Forelimb muscle (tissue), 1 donor: Measurements from ENCODE around the gene NUP62. TPM values are rescaled to one million over a fixed set of nuclear protein-coding genes. Genes with fewer than 3 reads are reported as not detected.
"Not testable (repeated sequence)": the region's sequence is repeated elsewhere in the genome, so short reads cannot be mapped to it uniquely, and the experiment has no call there.

Experiments used
- DNase-seq: peaks from one replicate; pipeline ENCODE4 v3.0.0-alpha.2; 2013; ENCODE audit warnings: low read depth
- polyA plus RNA-seq: library from polyadenylated mRNA; unstranded; fragments of 120-200 nt; gene quantifications from one replicate; pipeline ENCODE4 v1.2.1, GENCODE V29; 2013; ENCODE audit not compliant: insufficient read length

Gene NUP62
- polyA plus RNA-seq, result 52.7 TPM

- peak; percentile 80 for DNase-seq
Measured at GRCh38 chr19:49929121-49929610, at the start of gene NUP62, which contains the start of gene ATF5. NUP62 (minus strand) TSS chr19:49929504; CDS start chr19:49909807, 19,697 bp downstream. ATF5 (plus strand) TSS chr19:49929205; CDS start chr19:49930851, 1,646 bp downstream.

- DNase-seq, result no peak
Measured at GRCh38 chr19:49978324-49978723, 49.0 kb upstream of the NUP62 start.

- no peak for DNase-seq
Measured at GRCh38 chr19:49977881-49978280, 48.6 kb upstream of the NUP62 start.

- DNase-seq, result no peak
Measured at GRCh38 chr19:49977076-49977475, 47.8 kb upstream of the NUP62 start.

- no peak for DNase-seq
Measured at GRCh38 chr19:49976496-49976895, 47.2 kb upstream of the NUP62 start.

GRCh38 chr19:49975051-49975450, 45.7 kb upstream of the NUP62 start:
- no peak for DNase-seq

GRCh38 chr19:49973987-49974386, 44.7 kb upstream of the NUP62 start:
- no peak for DNase-seq

- DNase-seq, result no peak
Measured at GRCh38 chr19:49972841-49973240, 43.5 kb upstream of the NUP62 start.

- no peak for DNase-seq
Measured at GRCh38 chr19:49971991-49972411, 42.7 kb upstream of the NUP62 start.

GRCh38 chr19:49969355-49969754, 40.1 kb upstream of the NUP62 start:
- DNase-seq, result not testable (repeated sequence)

GRCh38 chr19:49968279-49968922, 39.1 kb upstream of the NUP62 start:
- DNase-seq, result no peak

- DNase-seq, result not testable (repeated sequence)
Measured at GRCh38 chr19:49960980-49961379, 31.7 kb upstream of the NUP62 start, which contains the start of gene SIGLEC11. SIGLEC11 (minus strand) TSS chr19:49961172; CDS start chr19:49961081, 91 bp downstream.

- not testable (repeated sequence) for DNase-seq
Measured at GRCh38 chr19:49959892-49960291, 30.6 kb upstream of the NUP62 start.

- not testable (repeated sequence) for DNase-seq
Measured at GRCh38 chr19:49958596-49958995, 29.3 kb upstream of the NUP62 start.

- not testable (repeated sequence) for DNase-seq
Measured at GRCh38 chr19:49958144-49958543, 28.8 kb upstream of the NUP62 start.

GRCh38 chr19:49957262-49957915, 28.1 kb upstream of the NUP62 start:
- no peak for DNase-seq

- no peak for DNase-seq
Measured at GRCh38 chr19:49956115-49956495, 26.8 kb upstream of the NUP62 start.

GRCh38 chr19:49954933-49955332, 25.6 kb upstream of the NUP62 start:
- DNase-seq, result no peak

GRCh38 chr19:49954092-49954829, 25.0 kb upstream of the NUP62 start:
- no peak for DNase-seq

- no peak for DNase-seq
Measured at GRCh38 chr19:49953416-49953815, 24.1 kb upstream of the NUP62 start.

GRCh38 chr19:49952906-49953305, 23.6 kb upstream of the NUP62 start:
- DNase-seq, result no peak

- DNase-seq, result no peak
Measured at GRCh38 chr19:49952479-49952836, 23.2 kb upstream of the NUP62 start.
